Suprapubic skin (tissue), 4 donors: ENCODE results near the gene SLC22A13. TPM values are rescaled to one million over a fixed set of nuclear protein-coding genes. Genes with fewer than 3 reads are reported as not detected.

ENCODE experiments used
- DNase-seq, 2 donors: peaks; one replicate each; pipeline ENCODE4 v3.0.0-alpha.2; 2019; ENCODE audit warnings: low spot score in 2 of 2
- H3K27ac ChIP-seq: fragments of 200-600 bp; sonication (generic); one replicate; pipeline ENCODE4 v1.5.1; 2019
- H3K27me3 ChIP-seq: fragments of 200-600 bp; sonication (generic); one replicate; pipeline ENCODE4 v1.5.1; 2019
- H3K36me3 ChIP-seq: fragments of 200-600 bp; sonication (generic); one replicate; pipeline ENCODE4 v1.5.1; 2019
- H3K4me1 ChIP-seq: fragments of 200-600 bp; sonication (generic); one replicate; pipeline ENCODE4 v1.5.1; 2019
- H3K4me3 ChIP-seq: fragments of 200-600 bp; sonication (generic); one replicate; pipeline ENCODE4 v1.5.1; 2019; ENCODE audit warnings: mild to moderate bottlenecking
- H3K9me3 ChIP-seq: fragments of 200-600 bp; sonication (generic); one replicate; pipeline ENCODE4 v1.5.1; 2019
- CTCF ChIP-seq, 2 donors: fragments of 200-600 bp in 1 of 2; fragments of 450-650 bp in 1 of 2; sonication (generic) in 1 of 2; IDR thresholded peaks; one replicate each; pipeline ENCODE4 v1.5.1; 2016 to 2019; ENCODE audit warnings: antibody characterized with exemption in 2 of 2, mild to moderate bottlenecking in 1 of 2, moderate library complexity in 1 of 2
- EP300 ChIP-seq: sonication (generic); formaldehyde crosslinking; IDR thresholded peaks from one replicate; pipeline ENCODE4 v1.6.1; 2017; ENCODE audit warnings: antibody characterized with exemption
- POLR2A ChIP-seq, 2 donors: fragments of 450-650 bp; IDR thresholded peaks; one replicate each; pipeline ENCODE4 v1.6.1; 2017; ENCODE audit warnings: antibody characterized with exemption in 2 of 2, mild to moderate bottlenecking in 2 of 2, moderate library complexity in 2 of 2
- POLR2AphosphoS5 ChIP-seq, 3 donors: sonication (generic); formaldehyde crosslinking; IDR thresholded peaks; one replicate each; pipeline ENCODE4 v1.6.1; 2017; ENCODE audit warnings: antibody characterized with exemption in 3 of 3
- WGBS: methylation state at CpG from one replicate; pipeline ENCODE4 v1.1.5; 2018; 5-methylcytosine and 5-hydroxymethylcytosine counted together
- total RNA-seq, 4 donors: library from RNA; depleted of rRNA; stranded (reverse); fragments of >200 nt; gene quantifications; one replicate each; pipeline ENCODE4 v1.1.0, GENCODE V29; 2016

SLC22A13 gene
- total RNA-seq, 4 donors from 2014 or later = 0.21 to 1.3 TPM; not detected in 2

GRCh38 chr3:38311941-38312340 is 46.3 kb downstream of the SLC22A13 start:
- Histone ChIP-seq H3K4me3 (no peak overlapping the region), H3K4me1 (no peaks in the 10 kb centered on the region), H3K36me3 (no peaks in the 10 kb centered on the region), H3K27me3 (no peaks in the 10 kb centered on the region), H3K9me3 (no peaks in the 10 kb centered on the region), H3K27ac (no peak overlapping the region)
- DNase-seq = no peak
- WGBS = 78% methylated on average over 2 of the region's 2 CpGs
- TF ChIP-seq POLR2AphosphoS5 (IDR thresholded peaks at IDR 0.05) (no peak), EP300 (no peak), POLR2A (IDR thresholded peaks at IDR 0.05) (no peak), CTCF (IDR thresholded peaks at IDR 0.05) (no peak)

- DNase-seq = no peak
- no peak for TF ChIP-seq EP300
- no peak for TF ChIP-seq POLR2A (IDR thresholded peaks at IDR 0.05)
- TF ChIP-seq POLR2AphosphoS5 (IDR thresholded peaks at IDR 0.05) = no peak
- TF ChIP-seq CTCF (IDR thresholded peaks at IDR 0.05) = no peak
- Histone ChIP-seq H3K4me3 (no peak overlapping the region), H3K9me3 (no peaks in the 10 kb centered on the region), H3K27me3 (no peaks in the 10 kb centered on the region), H3K36me3 (no peaks in the 10 kb centered on the region), H3K4me1 (no peaks in the 10 kb centered on the region), H3K27ac (no peak overlapping the region)
- WGBS = 90% methylated on average over 3 of the region's 3 CpGs
These were observed 46.7 kb downstream of the SLC22A13 start for GRCh38 chr3:38312356-38312755.

GRCh38 chr3:38313263-38313662 is 47.7 kb downstream of the SLC22A13 start:
- Histone ChIP-seq H3K4me3 (no peak overlapping the region), H3K27me3 (no peaks in the 10 kb centered on the region), H3K4me1 (no peaks in the 10 kb centered on the region), H3K9me3 (no peaks in the 10 kb centered on the region), H3K27ac (no peak overlapping the region), H3K36me3 (no peaks in the 10 kb centered on the region)
- no peak for TF ChIP-seq CTCF (IDR thresholded peaks at IDR 0.05)
- no peak for TF ChIP-seq EP300
- no peak for TF ChIP-seq POLR2AphosphoS5 (IDR thresholded peaks at IDR 0.05)
- TF ChIP-seq POLR2A (IDR thresholded peaks at IDR 0.05) = no peak
- WGBS = 95% methylated on average over 4 of the region's 5 CpGs
- no peak for DNase-seq

GRCh38 chr3:38313695-38314094 is 48.1 kb downstream of the SLC22A13 start:
- Histone ChIP-seq H3K27me3 (no peaks in the 10 kb centered on the region), H3K27ac (no peak overlapping the region), H3K9me3 (no peaks in the 10 kb centered on the region), H3K36me3 (no peaks in the 10 kb centered on the region), H3K4me1 (no peaks in the 10 kb centered on the region), H3K4me3 (no peak overlapping the region)
- WGBS = 87% methylated on average over 11 of the region's 11 CpGs
- no peak for TF ChIP-seq POLR2A (IDR thresholded peaks at IDR 0.05)
- no peak for TF ChIP-seq CTCF (IDR thresholded peaks at IDR 0.05)
- no peak for TF ChIP-seq EP300
- no peak for TF ChIP-seq POLR2AphosphoS5 (IDR thresholded peaks at IDR 0.05)
- no peak for DNase-seq

- Histone ChIP-seq H3K4me1 (no peaks in the 10 kb centered on the region), H3K27me3 (no peaks in the 10 kb centered on the region), H3K36me3 (no peaks in the 10 kb centered on the region), H3K27ac (no peak overlapping the region), H3K4me3 (no peak overlapping the region), H3K9me3 (no peaks in the 10 kb centered on the region)
- no peak for DNase-seq
- TF ChIP-seq POLR2AphosphoS5 (IDR thresholded peaks at IDR 0.05) = no peak
- TF ChIP-seq CTCF (IDR thresholded peaks at IDR 0.05) = no peak
- TF ChIP-seq POLR2A (IDR thresholded peaks at IDR 0.05) = no peak
- no peak for TF ChIP-seq EP300
- 59% methylated on average over 4 of the region's 4 CpGs for WGBS
These were observed 48.6 kb downstream of the SLC22A13 start for GRCh38 chr3:38314112-38314763.
